ENCODE measurements around the gene BICD2.
"Not testable (repeated sequence)": the region's sequence is repeated elsewhere in the genome, so short reads cannot be mapped to it uniquely, and the experiment has no call there.

Gene BICD2

DNA sequence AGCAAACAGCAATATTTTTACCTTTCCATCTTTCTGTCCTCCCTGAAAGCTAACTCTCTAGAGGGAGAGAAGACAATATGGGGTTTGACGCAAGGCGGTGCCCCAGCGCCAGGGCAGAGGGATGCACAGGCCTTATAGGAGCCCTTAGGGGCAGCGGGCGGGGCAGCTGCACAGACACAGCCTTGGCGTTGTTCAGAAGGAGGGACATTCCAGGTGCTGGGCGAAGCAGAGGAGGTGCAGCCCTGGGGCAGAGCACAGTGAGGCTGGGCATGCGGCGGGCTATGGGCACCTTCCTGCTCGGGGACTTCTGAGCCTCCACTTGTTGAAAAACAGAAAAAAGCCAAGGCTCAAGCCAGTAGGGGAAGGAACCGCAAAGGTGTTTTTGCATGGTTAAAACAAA, 33.7 kb upstream of the BICD2 start:
- Histone ChIP-seq H3K23ac (ENCODE audit: low read depth, low read length, poor library complexity) (no peak overlapping the region), H3K36me3 (replicated peaks in 1 of 2; ENCODE audit: control insufficient read depth in 2 of 2, insufficient read depth in 2 of 2, low read length in 2 of 2) (no peaks in the 10 kb centered on the region), H2BK5ac (ENCODE audit: low read length) (no peak overlapping the region), H3K27ac (replicated peaks; ENCODE audit: low read length) (no peak overlapping the region), H3K9ac (ENCODE audit: low read depth, low read length, poor library complexity) (no peak overlapping the region), H2BK15ac (ENCODE audit: low read length) (peak overlapping the region; percentile 56), H3K4ac (ENCODE audit: low read length) (peak overlapping the region; percentile 87), H2AFZ (ENCODE audit: low read length) (no peak overlapping the region), H3K79me1 (ENCODE audit: low read depth, low read length) (no peaks in the 10 kb centered on the region), H2AK5ac (ENCODE audit: low read depth, low read length) (peak overlapping the region; percentile 51), H4K8ac (ENCODE audit: low read depth, low read length) (peak overlapping the region; percentile 76), H4K91ac (ENCODE audit: low read depth, low read length, poor library complexity) (no peak overlapping the region), H2BK12ac (ENCODE audit: low read length) (no peak overlapping the region), H3K9me3 (replicated peaks in 1 of 2; ENCODE audit: control insufficient read depth in 2 of 2, insufficient read depth in 1 of 2, low read depth in 1 of 2, low read length in 2 of 2) (no peaks in the 10 kb centered on the region), H3K27me3 (ENCODE audit: control insufficient read depth in 3 of 3, insufficient read depth in 3 of 3, low read depth in 1 of 3, low read length in 3 of 3) (peaks cover 0 to 10% (median 2%) of the 10 kb centered on the region in 3 experiments), H2BK120ac (ENCODE audit: low read depth, low read length) (no peak overlapping the region), H3K18ac (ENCODE audit: low read length) (peak overlapping the region; percentile 79), H3K4me2 (ENCODE audit: insufficient read depth, low read length, poor library complexity, severe bottlenecking) (no peak overlapping the region), H3K14ac (ENCODE audit: low read length) (no peak overlapping the region), H3K4me3 (ENCODE audit: low read length in 2 of 2) (peak overlapping the region in 1 of 2 donors; percentile 22), H3K4me1 (ENCODE audit: control insufficient read depth in 2 of 2, insufficient read depth in 1 of 2, low read depth in 1 of 2, low read length in 2 of 2) (no peaks in the 10 kb centered on the region)
- DNase-seq (ENCODE audit: low spot score): no peak
- no CpG with 5 or more reads among the region's 11 CpGs for WGBS, 2 donors (ENCODE audit: extremely low coverage in 2 of 2, insufficient read length in 2 of 2, insufficient replicate concordance in 1 of 2)

DNA sequence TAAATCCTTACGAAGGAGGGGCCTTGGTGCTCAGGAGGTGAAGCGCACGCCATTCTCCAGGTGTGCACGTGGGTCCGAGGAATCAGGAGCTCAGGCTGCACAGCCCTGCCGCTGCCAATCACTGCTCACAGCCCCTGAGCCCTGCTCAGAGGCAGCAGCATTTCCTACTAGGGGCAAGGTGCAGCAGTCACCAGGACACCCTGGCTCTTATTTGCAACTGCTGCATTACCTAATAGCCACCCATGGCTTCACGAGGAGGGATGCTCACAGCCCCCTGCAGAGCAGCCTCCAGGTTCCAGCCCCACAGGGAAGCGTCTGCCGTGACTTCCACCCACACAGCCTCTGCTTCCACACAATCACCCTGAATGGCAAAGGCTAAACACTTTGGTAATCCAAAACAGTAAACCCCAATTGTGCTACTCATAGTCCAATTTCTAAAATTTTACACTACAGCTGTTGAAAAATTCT, 31.7 kb upstream of the BICD2 start:
- H4K91ac ChIP-seq (ENCODE audit: low read depth, low read length, poor library complexity); H3K9me3 ChIP-seq (replicated peaks in 1 of 2; ENCODE audit: control insufficient read depth in 2 of 2, insufficient read depth in 1 of 2, low read depth in 1 of 2, low read length in 2 of 2); H2AK5ac ChIP-seq (ENCODE audit: low read depth, low read length); H3K79me1 ChIP-seq (ENCODE audit: low read depth, low read length); H3K14ac ChIP-seq (ENCODE audit: low read length); H2BK120ac ChIP-seq (ENCODE audit: low read depth, low read length); H3K4ac ChIP-seq (ENCODE audit: low read length); H2BK15ac ChIP-seq (ENCODE audit: low read length); H3K4me1 ChIP-seq (ENCODE audit: control insufficient read depth in 2 of 2, insufficient read depth in 1 of 2, low read depth in 1 of 2, low read length in 2 of 2); H4K8ac ChIP-seq (ENCODE audit: low read depth, low read length); H3K4me3 ChIP-seq (ENCODE audit: low read length in 2 of 2); DNase-seq (ENCODE audit: low spot score); H2BK5ac ChIP-seq (ENCODE audit: low read length); H2AFZ ChIP-seq (ENCODE audit: low read length); H3K36me3 ChIP-seq (replicated peaks in 1 of 2; ENCODE audit: control insufficient read depth in 2 of 2, insufficient read depth in 2 of 2, low read length in 2 of 2); H3K4me2 ChIP-seq (ENCODE audit: insufficient read depth, low read length, poor library complexity, severe bottlenecking); H3K27ac ChIP-seq (replicated peaks; ENCODE audit: low read length): not testable (repeated sequence)
- H3K23ac ChIP-seq (ENCODE audit: low read depth, low read length, poor library complexity): peak overlapping the region; percentile 11
- H3K9ac ChIP-seq (ENCODE audit: low read depth, low read length, poor library complexity): peak overlapping the region; percentile 63
- H2BK12ac ChIP-seq (ENCODE audit: low read length): peak overlapping the region; percentile 30
- peak overlapping the region; percentile 27 for H3K18ac ChIP-seq (ENCODE audit: low read length)
- no CpG with 5 or more reads among the region's 9 CpGs for WGBS, 2 donors (ENCODE audit: extremely low coverage in 2 of 2, insufficient read length in 2 of 2, insufficient replicate concordance in 1 of 2)
- peaks cover 0 to 18% (median 2%) of the 10 kb centered on the region in 3 experiments for H3K27me3 ChIP-seq (ENCODE audit: control insufficient read depth in 3 of 3, insufficient read depth in 3 of 3, low read depth in 1 of 3, low read length in 3 of 3)

DNA sequence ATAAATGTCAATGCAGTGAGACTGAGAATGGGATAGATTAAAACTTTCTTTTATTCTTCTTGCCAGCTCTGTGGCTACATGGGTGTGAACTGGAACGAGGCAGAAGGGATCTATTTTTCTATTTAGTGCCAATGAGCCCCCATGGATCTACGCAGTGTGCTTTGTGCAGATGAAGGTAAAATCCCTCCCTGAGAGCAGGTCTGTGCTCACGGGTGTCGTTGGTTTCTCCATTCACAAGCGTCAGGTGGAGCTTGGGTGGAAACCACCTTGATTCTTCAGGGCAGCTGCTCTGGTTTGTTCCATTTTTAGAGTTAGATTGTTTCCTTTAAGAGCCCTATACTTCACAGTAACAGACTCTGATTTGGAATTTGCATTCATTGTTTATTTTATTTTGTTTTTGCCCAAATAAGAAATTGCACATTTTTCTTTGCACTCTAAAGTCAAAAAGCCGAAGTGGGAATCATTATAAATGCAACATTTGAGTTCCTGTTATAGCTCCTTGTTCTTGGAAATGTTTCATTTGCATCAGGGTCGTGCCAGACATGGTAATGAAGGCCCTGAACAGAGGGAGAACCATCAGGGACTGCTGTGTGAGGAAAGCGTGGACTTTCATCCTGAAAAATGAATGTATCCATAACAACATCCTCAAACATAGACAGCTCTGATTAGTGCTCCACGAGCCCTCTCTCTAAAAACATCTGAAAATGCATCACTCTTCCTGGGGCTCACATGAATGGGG, 31.1 kb upstream of the BICD2 start:
- Histone ChIP-seq H3K4me3 (ENCODE audit: low read length in 2 of 2) (no peak overlapping the region), H3K9me3 (replicated peaks in 1 of 2; ENCODE audit: control insufficient read depth in 2 of 2, insufficient read depth in 1 of 2, low read depth in 1 of 2, low read length in 2 of 2) (no peaks in the 10 kb centered on the region), H3K79me1 (ENCODE audit: low read depth, low read length) (no peaks in the 10 kb centered on the region), H3K27me3 (ENCODE audit: control insufficient read depth in 3 of 3, insufficient read depth in 3 of 3, low read depth in 1 of 3, low read length in 3 of 3) (peaks cover 0 to 18% (median 2%) of the 10 kb centered on the region in 3 experiments), H4K91ac (ENCODE audit: low read depth, low read length, poor library complexity) (no peak overlapping the region), H3K9ac (ENCODE audit: low read depth, low read length, poor library complexity) (peak overlapping the region; percentile 63), H3K4me1 (ENCODE audit: control insufficient read depth in 2 of 2, insufficient read depth in 1 of 2, low read depth in 1 of 2, low read length in 2 of 2) (no peaks in the 10 kb centered on the region), H3K14ac (ENCODE audit: low read length) (no peak overlapping the region), H4K8ac (ENCODE audit: low read depth, low read length) (no peak overlapping the region), H2BK15ac (ENCODE audit: low read length) (no peak overlapping the region), H2AFZ (ENCODE audit: low read length) (no peak overlapping the region), H3K4me2 (ENCODE audit: insufficient read depth, low read length, poor library complexity, severe bottlenecking) (no peak overlapping the region), H2BK5ac (ENCODE audit: low read length) (no peak overlapping the region), H3K36me3 (replicated peaks in 1 of 2; ENCODE audit: control insufficient read depth in 2 of 2, insufficient read depth in 2 of 2, low read length in 2 of 2) (no peaks in the 10 kb centered on the region), H3K23ac (ENCODE audit: low read depth, low read length, poor library complexity) (peak overlapping the region; percentile 11), H3K4ac (ENCODE audit: low read length) (no peak overlapping the region), H2AK5ac (ENCODE audit: low read depth, low read length) (no peak overlapping the region), H2BK120ac (ENCODE audit: low read depth, low read length) (no peak overlapping the region), H2BK12ac (ENCODE audit: low read length) (no peak overlapping the region), H3K27ac (replicated peaks; ENCODE audit: low read length) (no peak overlapping the region), H3K18ac (ENCODE audit: low read length) (no peak overlapping the region)
- no peak for DNase-seq (ENCODE audit: low spot score)
- WGBS, 2 donors (ENCODE audit: extremely low coverage in 2 of 2, insufficient read length in 2 of 2, insufficient replicate concordance in 1 of 2): no CpG with 5 or more reads among the region's 9 CpGs

GRCh38 chr9:92795000-92795399, 30.4 kb upstream of the BICD2 start:
- peaks cover 0 to 18% (median 2%) of the 10 kb centered on the region in 3 experiments for H3K27me3 ChIP-seq (ENCODE audit: control insufficient read depth in 3 of 3, insufficient read depth in 3 of 3, low read depth in 1 of 3, low read length in 3 of 3)
- no peak overlapping the region for H2AFZ ChIP-seq (ENCODE audit: low read length)
- H3K9ac ChIP-seq (ENCODE audit: low read depth, low read length, poor library complexity): no peak overlapping the region
- no peak overlapping the region for H3K4me2 ChIP-seq (ENCODE audit: insufficient read depth, low read length, poor library complexity, severe bottlenecking)
- no peak overlapping the region for H3K4ac ChIP-seq (ENCODE audit: low read length)
- H3K9me3 ChIP-seq (replicated peaks in 1 of 2; ENCODE audit: control insufficient read depth in 2 of 2, insufficient read depth in 1 of 2, low read depth in 1 of 2, low read length in 2 of 2): no peaks in the 10 kb centered on the region
- H3K23ac ChIP-seq (ENCODE audit: low read depth, low read length, poor library complexity): no peak overlapping the region
- H4K8ac ChIP-seq (ENCODE audit: low read depth, low read length): no peak overlapping the region
- no peak overlapping the region for H2BK12ac ChIP-seq (ENCODE audit: low read length)
- H3K4me1 ChIP-seq (ENCODE audit: control insufficient read depth in 2 of 2, insufficient read depth in 1 of 2, low read depth in 1 of 2, low read length in 2 of 2): no peaks in the 10 kb centered on the region
- no peaks in the 10 kb centered on the region for H3K79me1 ChIP-seq (ENCODE audit: low read depth, low read length)
- DNase-seq (ENCODE audit: low spot score): no peak
- H2BK5ac ChIP-seq (ENCODE audit: low read length): no peak overlapping the region
- no peak overlapping the region for H3K18ac ChIP-seq (ENCODE audit: low read length)
- no peak overlapping the region for H2AK5ac ChIP-seq (ENCODE audit: low read depth, low read length)
- H4K91ac ChIP-seq (ENCODE audit: low read depth, low read length, poor library complexity): no peak overlapping the region
- H2BK15ac ChIP-seq (ENCODE audit: low read length): no peak overlapping the region
- no peak overlapping the region for H3K27ac ChIP-seq (replicated peaks; ENCODE audit: low read length)
- WGBS, 2 donors (ENCODE audit: extremely low coverage in 2 of 2, insufficient read length in 2 of 2, insufficient replicate concordance in 1 of 2): no CpG with 5 or more reads among the region's 4 CpGs
- H2BK120ac ChIP-seq (ENCODE audit: low read depth, low read length): no peak overlapping the region
- H3K4me3 ChIP-seq (ENCODE audit: low read length in 2 of 2): no peak overlapping the region
- no peak overlapping the region for H3K14ac ChIP-seq (ENCODE audit: low read length)
- no peaks in the 10 kb centered on the region for H3K36me3 ChIP-seq (replicated peaks in 1 of 2; ENCODE audit: control insufficient read depth in 2 of 2, insufficient read depth in 2 of 2, low read length in 2 of 2)

Data from neuronal stem cell (in vitro differentiated cells).